GM12801 (cell line): Measurements from ENCODE around the gene KRR1.

Experiments
- TF ChIP-seq, protein P1 (sequence below): IDR thresholded peaks from one replicate; pipeline ENCODE4 v1.5.1; 2011; ENCODE audit warnings: control low read depth; ENCODE audit not compliant: insufficient read length; ENCODE audit errors: extremely low read depth

KRR1 gene

DNA sequence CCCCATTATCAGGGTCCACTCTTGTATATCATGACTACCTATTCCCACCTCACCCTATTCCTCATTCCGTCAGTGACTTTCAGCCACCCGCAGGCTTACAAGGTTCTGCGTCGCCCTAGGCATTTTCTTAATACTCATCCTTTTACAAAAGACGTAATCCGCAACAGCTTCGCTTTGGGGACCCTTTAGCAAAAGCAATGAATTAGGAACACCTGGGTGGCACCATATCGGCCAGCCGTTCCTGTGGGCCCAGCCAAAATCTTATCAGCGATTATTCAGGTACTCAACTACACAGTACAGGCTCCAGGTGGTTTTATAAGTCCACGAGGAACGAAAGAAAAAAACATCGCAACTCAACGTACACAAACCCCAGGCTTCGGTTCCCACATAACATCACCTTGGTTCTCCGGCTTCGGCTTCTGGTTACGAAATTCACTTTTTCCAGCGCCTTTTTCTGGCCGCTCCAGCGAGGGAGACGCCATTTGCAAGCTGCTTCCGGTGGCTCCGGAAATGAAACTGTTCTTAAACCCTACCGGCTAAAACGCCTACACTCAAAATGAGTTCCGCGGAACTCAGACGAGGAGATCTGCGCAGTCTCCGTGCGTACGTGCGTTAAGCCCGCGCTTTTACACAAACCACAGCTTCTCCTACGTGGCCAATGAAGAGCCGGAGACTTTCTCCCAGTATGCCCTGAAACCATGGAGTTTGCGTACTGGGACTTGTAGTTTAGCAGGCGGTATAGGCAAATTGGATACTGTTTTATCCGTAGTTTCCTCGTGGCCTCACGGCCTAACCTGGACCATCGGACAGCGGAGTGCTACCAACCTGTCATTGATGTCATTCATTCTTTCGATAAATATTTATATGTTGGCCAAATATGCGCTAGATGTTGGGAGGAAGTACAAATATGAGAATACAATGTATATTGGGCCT, at the start of gene KRR1:
Gene KRR1 (minus strand): TSS at position 494 of the 933 bp plus-strand sequence. CDS start 12 bp downstream, at position 482.
- TF ChIP-seq, protein P1, sequence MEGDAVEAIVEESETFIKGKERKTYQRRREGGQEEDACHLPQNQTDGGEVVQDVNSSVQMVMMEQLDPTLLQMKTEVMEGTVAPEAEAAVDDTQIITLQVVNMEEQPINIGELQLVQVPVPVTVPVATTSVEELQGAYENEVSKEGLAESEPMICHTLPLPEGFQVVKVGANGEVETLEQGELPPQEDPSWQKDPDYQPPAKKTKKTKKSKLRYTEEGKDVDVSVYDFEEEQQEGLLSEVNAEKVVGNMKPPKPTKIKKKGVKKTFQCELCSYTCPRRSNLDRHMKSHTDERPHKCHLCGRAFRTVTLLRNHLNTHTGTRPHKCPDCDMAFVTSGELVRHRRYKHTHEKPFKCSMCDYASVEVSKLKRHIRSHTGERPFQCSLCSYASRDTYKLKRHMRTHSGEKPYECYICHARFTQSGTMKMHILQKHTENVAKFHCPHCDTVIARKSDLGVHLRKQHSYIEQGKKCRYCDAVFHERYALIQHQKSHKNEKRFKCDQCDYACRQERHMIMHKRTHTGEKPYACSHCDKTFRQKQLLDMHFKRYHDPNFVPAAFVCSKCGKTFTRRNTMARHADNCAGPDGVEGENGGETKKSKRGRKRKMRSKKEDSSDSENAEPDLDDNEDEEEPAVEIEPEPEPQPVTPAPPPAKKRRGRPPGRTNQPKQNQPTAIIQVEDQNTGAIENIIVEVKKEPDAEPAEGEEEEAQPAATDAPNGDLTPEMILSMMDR = no peak

DNA sequence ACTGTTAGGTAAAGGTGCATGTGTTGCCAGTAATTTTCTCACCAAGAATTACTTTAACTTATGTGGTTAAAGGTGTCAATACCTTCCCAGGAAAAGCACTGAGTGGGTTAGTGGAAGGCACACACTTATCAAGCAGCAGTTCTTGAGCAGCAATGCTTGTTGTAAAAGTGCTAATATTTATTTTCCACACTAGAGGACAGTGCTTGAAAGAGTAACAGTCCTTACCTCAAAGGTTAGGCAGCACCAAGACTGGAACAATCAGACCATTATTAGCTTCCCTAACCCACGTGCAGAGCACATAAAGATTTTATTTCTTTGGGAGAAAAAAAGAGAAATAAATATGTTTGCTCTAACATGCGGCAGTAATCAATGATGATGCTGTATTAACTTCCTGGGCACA, 48.8 kb upstream of the KRR1 start:
- TF ChIP-seq, protein P1 = no peak

GRCh38 chr12:75558287-75558686, 46.9 kb upstream of the KRR1 start:
- TF ChIP-seq, protein P1 = no peak

- TF ChIP-seq, protein P1 = no peak
Measured at GRCh38 chr12:75556311-75556899, 45.0 kb upstream of the KRR1 start.

- TF ChIP-seq, protein P1 = no peak
Measured at GRCh38 chr12:75554556-75554880, 43.1 kb upstream of the KRR1 start.

- TF ChIP-seq, protein P1 = no peak
Measured at GRCh38 chr12:75553836-75554555, 42.6 kb upstream of the KRR1 start.

GRCh38 chr12:75553398-75553797, 42.0 kb upstream of the KRR1 start:
- TF ChIP-seq, protein P1 = no peak
